ENCODE results near the gene CHAF1A. TPM values are rescaled to one million over a fixed set of nuclear protein-coding genes. Genes with fewer than 3 reads are reported as not detected.

The CHAF1A gene, protein sequence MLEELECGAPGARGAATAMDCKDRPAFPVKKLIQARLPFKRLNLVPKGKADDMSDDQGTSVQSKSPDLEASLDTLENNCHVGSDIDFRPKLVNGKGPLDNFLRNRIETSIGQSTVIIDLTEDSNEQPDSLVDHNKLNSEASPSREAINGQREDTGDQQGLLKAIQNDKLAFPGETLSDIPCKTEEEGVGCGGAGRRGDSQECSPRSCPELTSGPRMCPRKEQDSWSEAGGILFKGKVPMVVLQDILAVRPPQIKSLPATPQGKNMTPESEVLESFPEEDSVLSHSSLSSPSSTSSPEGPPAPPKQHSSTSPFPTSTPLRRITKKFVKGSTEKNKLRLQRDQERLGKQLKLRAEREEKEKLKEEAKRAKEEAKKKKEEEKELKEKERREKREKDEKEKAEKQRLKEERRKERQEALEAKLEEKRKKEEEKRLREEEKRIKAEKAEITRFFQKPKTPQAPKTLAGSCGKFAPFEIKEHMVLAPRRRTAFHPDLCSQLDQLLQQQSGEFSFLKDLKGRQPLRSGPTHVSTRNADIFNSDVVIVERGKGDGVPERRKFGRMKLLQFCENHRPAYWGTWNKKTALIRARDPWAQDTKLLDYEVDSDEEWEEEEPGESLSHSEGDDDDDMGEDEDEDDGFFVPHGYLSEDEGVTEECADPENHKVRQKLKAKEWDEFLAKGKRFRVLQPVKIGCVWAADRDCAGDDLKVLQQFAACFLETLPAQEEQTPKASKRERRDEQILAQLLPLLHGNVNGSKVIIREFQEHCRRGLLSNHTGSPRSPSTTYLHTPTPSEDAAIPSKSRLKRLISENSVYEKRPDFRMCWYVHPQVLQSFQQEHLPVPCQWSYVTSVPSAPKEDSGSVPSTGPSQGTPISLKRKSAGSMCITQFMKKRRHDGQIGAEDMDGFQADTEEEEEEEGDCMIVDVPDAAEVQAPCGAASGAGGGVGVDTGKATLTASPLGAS
- total RNA-seq = 8.5 TPM

GRCh38 chr19:4402171-4403004, at the start of gene CHAF1A:
CHAF1A (plus strand) TSS chr19:4402640; CDS start chr19:4402763, 123 bp downstream.

GRCh38 chr19:4400135-4400936, 2.1 kb upstream of the CHAF1A start, which contains the start of gene SH3GL1:
SH3GL1 (minus strand) TSS chr19:4400547; CDS start chr19:4400368, 179 bp downstream.

DNA sequence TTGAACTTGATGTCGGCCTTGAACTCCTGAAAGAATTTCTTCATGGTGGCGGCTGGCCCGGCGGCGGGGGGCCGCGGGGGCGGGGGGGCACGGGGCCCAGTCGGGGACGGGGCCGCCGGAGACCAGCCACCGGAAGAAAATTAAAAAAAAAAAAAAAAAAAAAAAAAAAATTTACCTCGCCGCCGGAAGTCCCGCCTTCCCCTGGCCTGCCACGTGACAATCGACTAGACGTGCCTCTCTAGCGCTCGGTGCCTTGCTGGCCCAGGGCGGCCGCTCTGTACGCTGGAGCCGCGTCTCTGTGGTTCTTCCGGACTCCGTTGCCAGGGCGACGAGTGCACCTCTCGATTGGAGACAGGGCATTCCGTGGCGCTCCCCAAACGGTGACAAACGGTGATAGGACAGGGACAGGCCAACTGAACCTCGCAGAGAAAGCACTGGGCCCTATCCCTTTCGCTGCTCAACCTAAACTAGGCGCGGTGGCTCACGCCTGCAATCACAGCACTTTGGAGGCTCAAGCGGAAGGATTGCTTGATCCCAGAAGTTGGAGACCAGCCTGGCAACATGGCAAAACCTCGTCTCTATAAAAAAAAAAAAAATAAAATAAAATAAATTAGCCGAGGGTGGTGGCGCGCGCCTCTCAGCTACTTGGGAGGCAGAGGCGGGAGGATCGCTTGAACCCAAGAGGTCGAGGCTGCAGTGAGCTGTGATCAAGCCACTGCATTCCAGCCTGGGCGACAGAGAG, 55.4 kb downstream of the CHAF1A start, which contains the start of gene UBXN6:
UBXN6 (minus strand) TSS at position 141 of the 742 bp plus-strand sequence; CDS start at position 44, 97 bp downstream.

DNA sequence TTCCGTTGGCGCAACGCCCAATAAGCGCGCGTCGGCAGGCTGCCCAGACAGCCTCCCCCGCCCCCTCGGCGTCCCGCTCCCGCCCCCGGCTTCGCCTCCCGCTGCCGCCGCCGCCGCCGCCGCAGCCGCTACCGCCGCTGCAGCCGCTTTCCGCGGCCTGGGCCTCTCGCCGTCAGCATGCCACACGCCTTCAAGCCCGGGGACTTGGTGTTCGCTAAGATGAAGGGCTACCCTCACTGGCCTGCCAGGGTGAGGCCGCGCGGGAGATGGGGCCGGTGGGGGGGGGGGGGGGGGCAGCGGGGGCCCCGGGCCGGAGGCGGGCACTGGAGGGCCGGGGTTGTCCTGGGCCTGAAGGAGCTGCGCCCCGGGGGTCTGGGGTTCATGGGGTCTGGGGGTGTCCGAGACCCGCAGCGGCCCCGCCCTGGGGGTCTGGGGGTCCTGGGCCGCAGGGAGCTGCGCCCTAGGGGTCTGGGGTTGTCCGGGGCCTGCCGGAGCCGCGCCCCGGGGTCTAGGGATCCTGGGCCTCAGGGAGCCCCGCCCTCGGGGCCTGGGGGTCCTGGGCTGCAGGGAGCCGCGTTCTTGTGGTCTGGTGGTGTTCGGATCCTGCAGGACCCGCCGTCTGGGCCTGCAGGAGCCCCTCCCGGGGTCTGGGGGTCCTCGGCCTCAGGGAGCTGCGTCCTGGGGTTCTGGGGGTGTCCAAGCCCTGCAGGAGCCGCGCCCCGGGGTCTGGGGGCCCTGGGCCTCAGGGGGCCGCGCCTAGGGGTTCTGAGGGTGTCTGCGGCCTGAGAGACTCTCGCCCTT, 69.9 kb downstream of the CHAF1A start, which contains the start of gene HDGFL2:
HDGFL2 (plus strand) TSS at position 124 of the 801 bp plus-strand sequence; CDS start at position 178, 54 bp downstream.

Small RNA genes lying within 50 kb of the gene (small RNA-seq; reads per million reads assigned to genes)
- not detected for gene MIR4746 (ENCODE audit: low replicate concordance)

Other genes with a start within 250 kb of the CHAF1A start
- not detected for gene CREB3L3, start 249.0 kb upstream of the CHAF1A start, total RNA-seq
- 13.1 TPM for gene SIRT6, start 220.1 kb upstream of the CHAF1A start, total RNA-seq
- gene ANKRD24, start 220.0 kb upstream of the CHAF1A start, total RNA-seq = 14.7 TPM
- not detected for gene EBI3, start 173.1 kb upstream of the CHAF1A start, total RNA-seq
- 19.1 TPM for gene YJU2, start 155.6 kb upstream of the CHAF1A start, total RNA-seq
- 2.5 TPM for gene SHD, start 123.4 kb upstream of the CHAF1A start, total RNA-seq
- gene TMIGD2, start 100.3 kb upstream of the CHAF1A start, total RNA-seq = 0.31 TPM
- 53.2 TPM for gene FSD1, start 98.0 kb upstream of the CHAF1A start, total RNA-seq
- 1.3 TPM for gene STAP2, start 63.8 kb upstream of the CHAF1A start, total RNA-seq
- gene MPND, start 59.1 kb upstream of the CHAF1A start, total RNA-seq = 16.6 TPM
- 22.8 TPM for gene SH3GL1, start 2.1 kb upstream of the CHAF1A start, total RNA-seq
- gene UBXN6, start 55.2 kb downstream of the CHAF1A start, total RNA-seq = 52.6 TPM
- 44.1 TPM for gene HDGFL2, start 69.7 kb downstream of the CHAF1A start, total RNA-seq
- 0.63 TPM for gene PLIN4, start 115.8 kb downstream of the CHAF1A start, total RNA-seq
- gene PLIN5, start 132.6 kb downstream of the CHAF1A start, total RNA-seq = 3.8 TPM
- gene LRG1, start 137.4 kb downstream of the CHAF1A start, total RNA-seq = 0.63 TPM
- gene SEMA6B, start 157.0 kb downstream of the CHAF1A start, total RNA-seq = 36.9 TPM
- gene TNFAIP8L1, start 236.9 kb downstream of the CHAF1A start, total RNA-seq = 6.9 TPM